ENCODE results near the gene KRTAP5-10.

Gene KRTAP5-10

GRCh38 chr11:71548120-71548519 lies 17.2 kb upstream of the KRTAP5-10 start, which contains the start of gene KRTAP5-9:
TSS of gene KRTAP5-9 (plus strand) at chr11:71548420. CDS start at chr11:71548658, 238 bp downstream.
- H3K14ac ChIP-seq (ENCODE audit: low read length), result no peak within 1 kb of the TSS
- H3K4me1 ChIP-seq (ENCODE audit: control insufficient read depth in 2 of 2, insufficient read depth in 1 of 2, low read depth in 1 of 2, low read length in 2 of 2), result no peaks in the 10 kb centered on the region
- H3K18ac ChIP-seq (ENCODE audit: low read length), result peak within 1 kb of the TSS; percentile 65
- no peak within 1 kb of the TSS for H3K27ac ChIP-seq (replicated peaks; ENCODE audit: low read length)
- no peak within 1 kb of the TSS for H3K4me3 ChIP-seq (ENCODE audit: low read length in 2 of 2)
- no peak within 1 kb of the TSS for H2BK120ac ChIP-seq (ENCODE audit: low read depth, low read length)
- H2BK5ac ChIP-seq (ENCODE audit: low read length), result no peak within 1 kb of the TSS
- H3K23ac ChIP-seq (ENCODE audit: low read depth, low read length, poor library complexity), result peak within 1 kb of the TSS; percentile 26
- no peak within 1 kb of the TSS for H4K91ac ChIP-seq (ENCODE audit: low read depth, low read length, poor library complexity)
- no peak for DNase-seq (ENCODE audit: low spot score)
- H3K4ac ChIP-seq (ENCODE audit: low read length), result no peak within 1 kb of the TSS
- no peak within 1 kb of the TSS for H3K9ac ChIP-seq (ENCODE audit: low read depth, low read length, poor library complexity)
- peak within 1 kb of the TSS; percentile 35 for H2AK5ac ChIP-seq (ENCODE audit: low read depth, low read length)
- peak within 1 kb of the TSS; percentile 16 for H2BK12ac ChIP-seq (ENCODE audit: low read length)
- no peak within 1 kb of the TSS for H2BK15ac ChIP-seq (ENCODE audit: low read length)
- H3K4me2 ChIP-seq (ENCODE audit: insufficient read depth, low read length, poor library complexity, severe bottlenecking), result no peak within 1 kb of the TSS
- H3K27me3 ChIP-seq (ENCODE audit: control insufficient read depth in 3 of 3, insufficient read depth in 3 of 3, low read depth in 1 of 3, low read length in 3 of 3), result peaks cover 0 to under 1% (median 0%) of the 10 kb centered on the region in 3 experiments
- peaks cover 0 to 3% of the 10 kb centered on the region in 2 donors for H3K9me3 ChIP-seq (replicated peaks in 1 of 2; ENCODE audit: control insufficient read depth in 2 of 2, insufficient read depth in 1 of 2, low read depth in 1 of 2, low read length in 2 of 2)
- no peak within 1 kb of the TSS for H2AFZ ChIP-seq (ENCODE audit: low read length)
- H3K79me1 ChIP-seq (ENCODE audit: low read depth, low read length), result no peaks in the 10 kb centered on the region
- no peaks in the 10 kb centered on the region for H3K36me3 ChIP-seq (replicated peaks in 1 of 2; ENCODE audit: control insufficient read depth in 2 of 2, insufficient read depth in 2 of 2, low read length in 2 of 2)
- WGBS, 2 donors (ENCODE audit: extremely low coverage in 2 of 2, insufficient read length in 2 of 2, insufficient replicate concordance in 1 of 2), result no CpG with 5 or more reads among the region's 5 CpGs
- H4K8ac ChIP-seq (ENCODE audit: low read depth, low read length), result peak within 1 kb of the TSS; percentile 76

DNA sequence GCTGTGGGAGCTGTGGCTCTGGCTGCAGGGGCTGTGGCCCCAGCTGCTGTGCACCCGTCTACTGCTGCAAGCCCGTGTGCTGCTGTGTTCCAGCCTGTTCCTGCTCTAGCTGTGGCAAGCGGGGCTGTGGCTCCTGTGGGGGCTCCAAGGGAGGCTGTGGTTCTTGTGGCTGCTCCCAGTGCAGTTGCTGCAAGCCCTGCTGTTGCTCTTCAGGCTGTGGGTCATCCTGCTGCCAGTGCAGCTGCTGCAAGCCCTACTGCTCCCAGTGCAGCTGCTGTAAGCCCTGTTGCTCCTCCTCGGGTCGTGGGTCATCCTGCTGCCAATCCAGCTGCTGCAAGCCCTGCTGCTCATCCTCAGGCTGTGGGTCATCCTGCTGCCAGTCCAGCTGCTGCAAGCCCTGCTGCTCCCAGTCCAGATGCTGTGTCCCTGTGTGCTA lies 16.6 kb upstream of the KRTAP5-10 start:
- Histone ChIP-seq H2BK120ac (ENCODE audit: low read depth, low read length) (no peak overlapping the region), H3K4me2 (ENCODE audit: insufficient read depth, low read length, poor library complexity, severe bottlenecking) (no peak overlapping the region), H3K4me3 (ENCODE audit: low read length in 2 of 2) (no peak overlapping the region), H2AFZ (ENCODE audit: low read length) (no peak overlapping the region), H2BK15ac (ENCODE audit: low read length) (no peak overlapping the region), H3K9me3 (replicated peaks in 1 of 2; ENCODE audit: control insufficient read depth in 2 of 2, insufficient read depth in 1 of 2, low read depth in 1 of 2, low read length in 2 of 2) (peaks cover 0 to 3% of the 10 kb centered on the region in 2 donors), H4K91ac (ENCODE audit: low read depth, low read length, poor library complexity) (no peak overlapping the region), H3K27me3 (ENCODE audit: control insufficient read depth in 3 of 3, insufficient read depth in 3 of 3, low read depth in 1 of 3, low read length in 3 of 3) (no peaks in the 10 kb centered on the region), H3K9ac (ENCODE audit: low read depth, low read length, poor library complexity) (no peak overlapping the region), H3K18ac (ENCODE audit: low read length) (peak overlapping the region; percentile 65), H3K79me1 (ENCODE audit: low read depth, low read length) (no peaks in the 10 kb centered on the region), H3K23ac (ENCODE audit: low read depth, low read length, poor library complexity) (no peak overlapping the region), H4K8ac (ENCODE audit: low read depth, low read length) (peak overlapping the region; percentile 76), H3K36me3 (replicated peaks in 1 of 2; ENCODE audit: control insufficient read depth in 2 of 2, insufficient read depth in 2 of 2, low read length in 2 of 2) (no peaks in the 10 kb centered on the region), H3K4ac (ENCODE audit: low read length) (no peak overlapping the region), H3K27ac (replicated peaks; ENCODE audit: low read length) (no peak overlapping the region), H2BK5ac (ENCODE audit: low read length) (no peak overlapping the region), H3K4me1 (ENCODE audit: control insufficient read depth in 2 of 2, insufficient read depth in 1 of 2, low read depth in 1 of 2, low read length in 2 of 2) (no peaks in the 10 kb centered on the region), H2AK5ac (ENCODE audit: low read depth, low read length) (peak overlapping the region; percentile 35), H3K14ac (ENCODE audit: low read length) (no peak overlapping the region), H2BK12ac (ENCODE audit: low read length) (peak overlapping the region; percentile 16)
- WGBS, 2 donors (ENCODE audit: extremely low coverage in 2 of 2, insufficient read length in 2 of 2, insufficient replicate concordance in 1 of 2), result no CpG with 5 or more reads among the region's 5 CpGs
- DNase-seq (ENCODE audit: low spot score), result no peak

- H4K8ac ChIP-seq (ENCODE audit: low read depth, low read length), result no peak overlapping the region
- no peak overlapping the region for H2AFZ ChIP-seq (ENCODE audit: low read length)
- WGBS, 2 donors (ENCODE audit: extremely low coverage in 2 of 2, insufficient read length in 2 of 2, insufficient replicate concordance in 1 of 2), result no CpG with 5 or more reads among the region's 1 CpG
- H3K4me2 ChIP-seq (ENCODE audit: insufficient read depth, low read length, poor library complexity, severe bottlenecking), result no peak overlapping the region
- DNase-seq (ENCODE audit: low spot score), result no peak
- H4K91ac ChIP-seq (ENCODE audit: low read depth, low read length, poor library complexity), result no peak overlapping the region
- H3K14ac ChIP-seq (ENCODE audit: low read length), result no peak overlapping the region
- no peak overlapping the region for H3K9ac ChIP-seq (ENCODE audit: low read depth, low read length, poor library complexity)
- H3K4me3 ChIP-seq (ENCODE audit: low read length in 2 of 2), result no peak overlapping the region
- no peak overlapping the region for H2BK15ac ChIP-seq (ENCODE audit: low read length)
- no peak overlapping the region for H2BK120ac ChIP-seq (ENCODE audit: low read depth, low read length)
- no peak overlapping the region for H3K23ac ChIP-seq (ENCODE audit: low read depth, low read length, poor library complexity)
- H2BK12ac ChIP-seq (ENCODE audit: low read length), result no peak overlapping the region
- H3K27me3 ChIP-seq (ENCODE audit: control insufficient read depth in 3 of 3, insufficient read depth in 3 of 3, low read depth in 1 of 3, low read length in 3 of 3), result no peaks in the 10 kb centered on the region
- no peak overlapping the region for H3K27ac ChIP-seq (replicated peaks; ENCODE audit: low read length)
- H3K36me3 ChIP-seq (replicated peaks in 1 of 2; ENCODE audit: control insufficient read depth in 2 of 2, insufficient read depth in 2 of 2, low read length in 2 of 2), result no peaks in the 10 kb centered on the region
- no peak overlapping the region for H2BK5ac ChIP-seq (ENCODE audit: low read length)
- H3K4me1 ChIP-seq (ENCODE audit: control insufficient read depth in 2 of 2, insufficient read depth in 1 of 2, low read depth in 1 of 2, low read length in 2 of 2), result no peaks in the 10 kb centered on the region
- H2AK5ac ChIP-seq (ENCODE audit: low read depth, low read length), result no peak overlapping the region
- H3K79me1 ChIP-seq (ENCODE audit: low read depth, low read length), result no peaks in the 10 kb centered on the region
- H3K4ac ChIP-seq (ENCODE audit: low read length), result no peak overlapping the region
- no peaks in the 10 kb centered on the region for H3K9me3 ChIP-seq (replicated peaks in 1 of 2; ENCODE audit: control insufficient read depth in 2 of 2, insufficient read depth in 1 of 2, low read depth in 1 of 2, low read length in 2 of 2)
- no peak overlapping the region for H3K18ac ChIP-seq (ENCODE audit: low read length)
Measured at GRCh38 chr11:71551711-71552110, 13.7 kb upstream of the KRTAP5-10 start.

GRCh38 chr11:71554996-71555395 lies 10.4 kb upstream of the KRTAP5-10 start:
- H3K27ac ChIP-seq (replicated peaks; ENCODE audit: low read length), result no peak overlapping the region

More at GRCh38 chr11:71554996-71555395, 10.4 kb upstream of the KRTAP5-10 start:
- H2BK120ac ChIP-seq (ENCODE audit: low read depth, low read length), result no peak overlapping the region
- WGBS, 2 donors (ENCODE audit: extremely low coverage in 2 of 2, insufficient read length in 2 of 2, insufficient replicate concordance in 1 of 2), result no CpG with 5 or more reads among the region's 6 CpGs
- no peaks in the 10 kb centered on the region for H3K9me3 ChIP-seq (replicated peaks in 1 of 2; ENCODE audit: control insufficient read depth in 2 of 2, insufficient read depth in 1 of 2, low read depth in 1 of 2, low read length in 2 of 2)
- no peak overlapping the region for H3K4me3 ChIP-seq (ENCODE audit: low read length in 2 of 2)
- H3K36me3 ChIP-seq (replicated peaks in 1 of 2; ENCODE audit: control insufficient read depth in 2 of 2, insufficient read depth in 2 of 2, low read length in 2 of 2), result no peaks in the 10 kb centered on the region
- H3K4me2 ChIP-seq (ENCODE audit: insufficient read depth, low read length, poor library complexity, severe bottlenecking), result no peak overlapping the region
- H2AK5ac ChIP-seq (ENCODE audit: low read depth, low read length), result no peak overlapping the region
- H3K4ac ChIP-seq (ENCODE audit: low read length), result no peak overlapping the region
- H2BK12ac ChIP-seq (ENCODE audit: low read length), result no peak overlapping the region
- no peak overlapping the region for H3K9ac ChIP-seq (ENCODE audit: low read depth, low read length, poor library complexity)
- H3K27me3 ChIP-seq (ENCODE audit: control insufficient read depth in 3 of 3, insufficient read depth in 3 of 3, low read depth in 1 of 3, low read length in 3 of 3), result no peaks in the 10 kb centered on the region
- no peak overlapping the region for H2BK15ac ChIP-seq (ENCODE audit: low read length)
- no peak overlapping the region for H3K23ac ChIP-seq (ENCODE audit: low read depth, low read length, poor library complexity)
- no peak overlapping the region for H2AFZ ChIP-seq (ENCODE audit: low read length)
- no peak overlapping the region for H4K91ac ChIP-seq (ENCODE audit: low read depth, low read length, poor library complexity)
- no peak overlapping the region for H3K18ac ChIP-seq (ENCODE audit: low read length)
- no peaks in the 10 kb centered on the region for H3K79me1 ChIP-seq (ENCODE audit: low read depth, low read length)
- peak overlapping the region; percentile 47 for H3K14ac ChIP-seq (ENCODE audit: low read length)
- no peak overlapping the region for H4K8ac ChIP-seq (ENCODE audit: low read depth, low read length)
- H3K4me1 ChIP-seq (ENCODE audit: control insufficient read depth in 2 of 2, insufficient read depth in 1 of 2, low read depth in 1 of 2, low read length in 2 of 2), result no peaks in the 10 kb centered on the region
- DNase-seq (ENCODE audit: low spot score), result no peak
- H2BK5ac ChIP-seq (ENCODE audit: low read length), result no peak overlapping the region

Data from neuronal stem cell (in vitro differentiated cells).